Lung (tissue), 12 donors: ENCODE results near the gene SFMBT1. TPM values are rescaled to one million over a fixed set of nuclear protein-coding genes. Genes with fewer than 3 reads are reported as not detected.
A peak's percentile ranks its signal among the peaks of the same experiment; 100 is the strongest.

Experiments
- ATAC-seq: fragments of 200-7000 bp; cut with Tn5 transposase; one replicate; pipeline ENCODE4 v1.9.1; 2020; ENCODE audit warnings: moderate number of reproducible peaks; ENCODE audit not compliant: insufficient read depth, low FRiP score
- DNase-seq, 3 donors: peaks; one replicate each; pipeline ENCODE4 v3.0.0-alpha.2; 2013 to 2017
- H3K27ac ChIP-seq, 2 donors: one replicate each; pipeline ENCODE4 v1.5.1; 2013; ENCODE audit warnings: mild to moderate bottlenecking in 2 of 2, moderate library complexity in 2 of 2, control low read depth in 1 of 2, inconsistent platforms in 1 of 2, low read depth in 1 of 2, low read length in 1 of 2
- H3K27me3 ChIP-seq, 3 donors: one replicate each; pipeline ENCODE4 v1.5.1; 2013; ENCODE audit warnings: low read length in 2 of 3; ENCODE audit not compliant: control insufficient read depth in 3 of 3, insufficient read depth in 3 of 3
- H3K36me3 ChIP-seq, 4 donors: one replicate each; pipeline ENCODE4 v1.5.1; 2013; ENCODE audit warnings: low read length in 4 of 4, mild to moderate bottlenecking in 1 of 4, moderate library complexity in 1 of 4; ENCODE audit not compliant: control insufficient read depth in 4 of 4, insufficient read depth in 4 of 4
- H3K4me1 ChIP-seq, 5 donors: one replicate each; pipeline ENCODE4 v1.5.1; 2013; ENCODE audit warnings: low read length in 5 of 5, mild to moderate bottlenecking in 2 of 5, moderate library complexity in 1 of 5; ENCODE audit not compliant: control insufficient read depth in 5 of 5, insufficient read depth in 5 of 5
- H3K4me3 ChIP-seq: one replicate; pipeline ENCODE4 v1.5.1; 2013; ENCODE audit warnings: mild to moderate bottlenecking, control low read depth, moderate library complexity
- H3K9ac ChIP-seq, 2 donors: one replicate each; pipeline ENCODE4 v1.5.1; 2013; ENCODE audit warnings: low read length in 2 of 2, control low read depth in 1 of 2; ENCODE audit not compliant: insufficient read depth in 1 of 2
- H3K9me3 ChIP-seq, 4 donors: one replicate each; pipeline ENCODE4 v1.5.1; 2013; ENCODE audit warnings: low read length in 3 of 4, mild to moderate bottlenecking in 1 of 4, moderate library complexity in 1 of 4; ENCODE audit not compliant: control insufficient read depth in 4 of 4, insufficient read depth in 3 of 4
- WGBS, 2 donors: extraction: QIAGEN DNeasy Blood & Tissue Kit; methylation state at CpG; one replicate each; pipeline ENCODE4 v1.1.7; 2013; 5-methylcytosine and 5-hydroxymethylcytosine counted together
- polyA plus RNA-seq, 2 donors: library from polyadenylated mRNA; stranded (reverse); fragments of 200-250 nt; gene quantifications; one replicate each; pipeline ENCODE4 v1.2.1, GENCODE V29; 2013
- total RNA-seq, 2 donors: library from RNA; depleted of rRNA in 1 of 2; stranded (reverse); fragments of >200 nt in 1 of 2; gene quantifications; one replicate each; pipeline ENCODE4 v1.2.1, GENCODE V29; 2014 to 2021
- TF ChIP-seq, protein P1 (sequence below): IDR thresholded peaks from 2 replicates; pipeline ENCODE4 v1.5.1; 2012; ENCODE audit warnings: mild to moderate bottlenecking; ENCODE audit errors: control extremely low read depth, extremely low read depth
- donor health status: control.
- donor health status: control.
- donor health status: Bipolar disorder and iron deficiency.
- donor health status: healthy.
- donor health status: DM: yes; HTN: yes; CAD: no.

SFMBT1 gene
- total and polyA plus RNA-seq, 4 donors = 3.4 to 19.2 (median 9.7) TPM

GRCh38 chr3:53073553-53074365 is 27.9 kb upstream of the SFMBT1 start:
- Histone ChIP-seq H3K4me3 (no peak overlapping the region), H3K27me3 (no peaks in the 10 kb centered on the region), H3K4me1 (peaks cover 0 to 16% (median 0%) of the 10 kb centered on the region in 5 donors), H3K27ac (no peak overlapping the region), H3K36me3 (peaks cover 0 to 2% (median 0%) of the 10 kb centered on the region in 4 donors), H3K9me3 (no peaks in the 10 kb centered on the region), H3K9ac (no peak overlapping the region)
- ATAC-seq (no peak), DNase-seq (no peak)
- TF ChIP-seq, protein P1, sequence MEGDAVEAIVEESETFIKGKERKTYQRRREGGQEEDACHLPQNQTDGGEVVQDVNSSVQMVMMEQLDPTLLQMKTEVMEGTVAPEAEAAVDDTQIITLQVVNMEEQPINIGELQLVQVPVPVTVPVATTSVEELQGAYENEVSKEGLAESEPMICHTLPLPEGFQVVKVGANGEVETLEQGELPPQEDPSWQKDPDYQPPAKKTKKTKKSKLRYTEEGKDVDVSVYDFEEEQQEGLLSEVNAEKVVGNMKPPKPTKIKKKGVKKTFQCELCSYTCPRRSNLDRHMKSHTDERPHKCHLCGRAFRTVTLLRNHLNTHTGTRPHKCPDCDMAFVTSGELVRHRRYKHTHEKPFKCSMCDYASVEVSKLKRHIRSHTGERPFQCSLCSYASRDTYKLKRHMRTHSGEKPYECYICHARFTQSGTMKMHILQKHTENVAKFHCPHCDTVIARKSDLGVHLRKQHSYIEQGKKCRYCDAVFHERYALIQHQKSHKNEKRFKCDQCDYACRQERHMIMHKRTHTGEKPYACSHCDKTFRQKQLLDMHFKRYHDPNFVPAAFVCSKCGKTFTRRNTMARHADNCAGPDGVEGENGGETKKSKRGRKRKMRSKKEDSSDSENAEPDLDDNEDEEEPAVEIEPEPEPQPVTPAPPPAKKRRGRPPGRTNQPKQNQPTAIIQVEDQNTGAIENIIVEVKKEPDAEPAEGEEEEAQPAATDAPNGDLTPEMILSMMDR = no peak
- 78 to 82% methylated on average over 17 of the region's 17 CpGs for WGBS, 2 donors

DNA sequence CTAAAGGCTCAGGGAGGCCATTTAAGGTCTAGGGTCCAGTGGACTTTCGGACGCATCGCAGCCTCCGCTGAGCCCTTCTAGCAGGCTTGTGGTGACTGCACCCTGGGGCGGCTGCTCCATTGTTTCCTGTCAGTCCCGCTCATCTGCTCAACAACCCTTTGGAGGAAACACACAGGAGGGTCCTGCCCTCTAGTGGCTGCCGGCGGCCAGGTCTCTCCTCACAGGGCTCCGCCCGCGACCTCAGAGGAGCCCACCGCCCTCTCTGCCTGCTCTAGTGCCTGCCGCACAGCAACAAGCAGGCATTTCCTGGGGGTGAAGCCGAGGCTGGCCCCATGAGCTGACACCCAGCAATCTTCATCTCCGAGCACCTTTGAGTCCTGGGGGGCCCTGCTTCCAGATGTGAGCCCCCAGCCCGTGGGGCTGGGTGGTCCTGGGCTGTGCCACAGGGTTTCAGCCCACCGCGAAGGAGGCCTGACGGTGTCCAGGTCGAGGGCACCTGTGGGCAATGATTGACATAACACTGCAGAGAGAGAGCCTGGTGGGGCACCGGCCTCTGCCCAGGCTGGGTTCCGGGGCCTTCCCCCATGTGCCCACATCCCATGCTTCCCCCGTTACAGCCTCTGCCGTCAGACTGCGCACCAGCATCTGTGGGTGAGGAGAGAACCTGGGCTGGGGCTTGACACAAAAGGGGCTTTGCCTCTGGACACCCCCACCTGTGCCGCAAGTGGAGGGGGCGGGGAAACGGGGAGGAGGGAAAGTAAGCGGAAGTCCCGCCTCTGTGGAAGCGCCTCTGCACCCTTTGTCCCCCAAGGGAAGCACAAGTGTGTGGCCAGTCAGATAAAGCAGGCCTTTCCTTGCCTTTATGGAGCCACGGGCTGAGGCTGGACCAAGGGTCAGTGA is 27.0 kb upstream of the SFMBT1 start:
- 3 to 4% methylated on average over 32 of the region's 32 CpGs for WGBS, 2 donors
- Histone ChIP-seq H3K9me3 (no peaks in the 10 kb centered on the region), H3K27me3 (no peaks in the 10 kb centered on the region), H3K36me3 (peaks cover 0 to 2% (median 0%) of the 10 kb centered on the region in 4 donors), H3K4me3 (peak overlapping the region; percentile 43), H3K27ac (peak overlapping the region; percentile 38 to 49), H3K9ac (peak overlapping the region in 1 of 2 donors; percentile 21), H3K4me1 (peaks cover 0 to 16% (median 0%) of the 10 kb centered on the region in 5 donors)
- ATAC-seq (peak; percentile 95), DNase-seq (peak; percentile 82 to 87 (median 86))
- TF ChIP-seq, protein P1 = peak; percentile 72

GRCh38 chr3:53071882-53072431 is 26.1 kb upstream of the SFMBT1 start:
- no peak for ATAC-seq
- H3K9ac ChIP-seq = no peak overlapping the region
- H3K27ac ChIP-seq = no peak overlapping the region

More at GRCh38 chr3:53071882-53072431, 26.1 kb upstream of the SFMBT1 start:
- Histone ChIP-seq H3K4me3 (no peak overlapping the region), H3K36me3 (no peaks in the 10 kb centered on the region), H3K27me3 (no peaks in the 10 kb centered on the region), H3K9me3 (no peaks in the 10 kb centered on the region), H3K4me1 (peaks cover 0 to 16% (median 0%) of the 10 kb centered on the region in 5 donors)
- TF ChIP-seq, protein P1 = no peak
- no peak for DNase-seq
- WGBS, 2 donors = 80 to 93% methylated on average over 11 of the region's 11 CpGs
